SK-N-SH treated with all-trans-retinoic acid at 6 μM for 48 hours (cell line): ENCODE measurements around the gene TRIM22.
"Not testable (repeated sequence)": the region's sequence is repeated elsewhere in the genome, so short reads cannot be mapped to it uniquely, and the experiment has no call there.

Source experiments
- ATAC-seq: fragments of 200-7000 bp; cut with Tn5 transposase; 3 replicates; pipeline ENCODE4 v1.9.1; 2020; ENCODE audit warnings: mild to moderate bottlenecking, moderate library complexity
- ARNTL ChIP-seq: fragments of 450-650 bp; formaldehyde crosslinking; IDR thresholded peaks from 2 replicates; pipeline ENCODE4 v1.5.0; 2020; ENCODE audit warnings: low read depth, mild to moderate bottlenecking, moderate library complexity, borderline replicate concordance
- BACH2 ChIP-seq: fragments of 250-450 bp; sonication (Bioruptor Pico); IDR thresholded peaks from 2 replicates; pipeline ENCODE4 v1.9.0; 2021; ENCODE audit warnings: mild to moderate bottlenecking, borderline replicate concordance
- CREB5 ChIP-seq: fragments of 250-450 bp; sonication (Bioruptor Pico); IDR thresholded peaks from 2 replicates; pipeline ENCODE4 v1.5.1; 2020; ENCODE audit warnings: low read depth, mild to moderate bottlenecking, moderate library complexity
- CSDC2 ChIP-seq: fragments of 250-450 bp; sonication (Bioruptor Pico); IDR thresholded peaks from 2 replicates; pipeline ENCODE4 v1.5.0; 2020; ENCODE audit warnings: mild to moderate bottlenecking, moderate library complexity
- GLIS3 ChIP-seq: fragments of 250-450 bp; sonication (Bioruptor Pico); IDR thresholded peaks from 2 replicates; pipeline ENCODE4 v1.5.0; 2020; ENCODE audit warnings: mild to moderate bottlenecking, moderate library complexity
- OSR1 ChIP-seq: fragments of 250-450 bp; sonication (Bioruptor Pico); IDR thresholded peaks from 2 replicates; pipeline ENCODE4 v1.8.0; 2022; ENCODE audit warnings: moderate library complexity, mild to moderate bottlenecking, inconsistent platforms
- PATZ1 ChIP-seq: fragments of 250-450 bp; sonication (Bioruptor Pico); IDR thresholded peaks from 2 replicates; pipeline ENCODE4 v1.8.0; 2020; ENCODE audit warnings: mild to moderate bottlenecking, moderate library complexity, borderline replicate concordance
- POU6F1 ChIP-seq: fragments of 250-450 bp; sonication (Bioruptor Pico); IDR thresholded peaks from 2 replicates; pipeline ENCODE4 v1.8.0; 2021; ENCODE audit warnings: low read depth, mild to moderate bottlenecking, moderate library complexity, borderline replicate concordance
- PPARA ChIP-seq: fragments of 250-450 bp; sonication (Bioruptor Pico); IDR thresholded peaks from 2 replicates; pipeline ENCODE4 v1.5.0; 2020; ENCODE audit warnings: mild to moderate bottlenecking, borderline replicate concordance
- RARB ChIP-seq: fragments of 250-450 bp; sonication (Bioruptor Pico); IDR thresholded peaks from 2 replicates; pipeline ENCODE4 v1.8.0; 2021; ENCODE audit warnings: mild to moderate bottlenecking, moderate library complexity
- TCF4 ChIP-seq: fragments of 250-450 bp; sonication (Bioruptor Pico); IDR thresholded peaks from 2 replicates; pipeline ENCODE4 v1.8.0; 2021; ENCODE audit warnings: mild to moderate bottlenecking, moderate library complexity, borderline replicate concordance
- ZC3H10 ChIP-seq: fragments of 250-450 bp; sonication (Bioruptor Pico); IDR thresholded peaks from 2 replicates; pipeline ENCODE4 v1.5.1; 2021; ENCODE audit warnings: mild to moderate bottlenecking, moderate library complexity
- ZFP3 ChIP-seq: fragments of 250-450 bp; sonication (Bioruptor Pico); IDR thresholded peaks from 2 replicates; pipeline ENCODE4 v1.5.0; 2020; ENCODE audit warnings: mild to moderate bottlenecking, moderate library complexity
- ZNF70 ChIP-seq: fragments of 450-650 bp; formaldehyde crosslinking; IDR thresholded peaks from 2 replicates; pipeline ENCODE4 v1.5.0; 2020; ENCODE audit warnings: mild to moderate bottlenecking, moderate library complexity
- ZNF8 ChIP-seq: fragments of 450-650 bp; formaldehyde crosslinking; IDR thresholded peaks from 2 replicates; pipeline ENCODE4 v1.5.0; 2020; ENCODE audit warnings: mild to moderate bottlenecking, moderate library complexity
- TF ChIP-seq, protein P1 (sequence below): fragments of 250-450 bp; sonication (Bioruptor Pico); IDR thresholded peaks from 2 replicates; pipeline ENCODE4 v1.5.0; 2020; ENCODE audit warnings: mild to moderate bottlenecking, moderate library complexity
- TF ChIP-seq, protein P2 (sequence below): fragments of 250-450 bp; sonication (Bioruptor Pico); IDR thresholded peaks from 2 replicates; pipeline ENCODE4 v1.5.1; 2021; ENCODE audit warnings: mild to moderate bottlenecking, moderate library complexity

Gene TRIM22

GRCh38 chr11:5679811-5680210 is 9.8 kb upstream of the TRIM22 start:
- TF ChIP-seq PATZ1 (CRISPR knock-in tag), result no peak
- TF ChIP-seq, all 23 proteins: peak for 0
- ATAC-seq, result peak; percentile 9

GRCh38 chr11:5682890-5683441 is 6.6 kb upstream of the TRIM22 start:
- ATAC-seq, result not testable (repeated sequence)

DNA sequence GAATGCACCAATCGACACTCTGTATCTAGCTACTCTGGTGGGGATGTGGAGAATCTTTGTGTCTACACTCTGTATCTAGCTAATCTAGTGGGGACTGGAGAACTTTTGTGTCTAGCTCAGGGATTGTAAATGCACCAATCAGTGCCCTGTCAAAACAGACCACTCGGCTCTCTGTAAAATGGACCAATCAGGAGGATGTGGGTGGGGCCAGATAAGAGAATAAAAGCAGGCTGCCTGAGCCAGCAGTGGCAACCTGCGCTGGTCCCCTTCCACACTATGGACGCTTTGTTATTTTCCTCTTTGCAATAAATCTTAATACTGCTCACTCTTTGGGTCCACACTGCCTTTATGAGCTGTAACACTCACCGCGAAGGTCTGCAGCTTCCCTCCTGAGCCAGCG is 6.0 kb upstream of the TRIM22 start:
- not testable (repeated sequence) for ATAC-seq

GRCh38 chr11:5684036-5684645 is 5.4 kb upstream of the TRIM22 start:
- ATAC-seq, result peak; percentile 4
- no peak for TF ChIP-seq ZNF8
- no peak for TF ChIP-seq RARB (CRISPR knock-in tag)
- no peak for TF ChIP-seq ZNF70 (CRISPR knock-in tag)
- TF ChIP-seq OSR1, result no peak
- TF ChIP-seq, protein P1, sequence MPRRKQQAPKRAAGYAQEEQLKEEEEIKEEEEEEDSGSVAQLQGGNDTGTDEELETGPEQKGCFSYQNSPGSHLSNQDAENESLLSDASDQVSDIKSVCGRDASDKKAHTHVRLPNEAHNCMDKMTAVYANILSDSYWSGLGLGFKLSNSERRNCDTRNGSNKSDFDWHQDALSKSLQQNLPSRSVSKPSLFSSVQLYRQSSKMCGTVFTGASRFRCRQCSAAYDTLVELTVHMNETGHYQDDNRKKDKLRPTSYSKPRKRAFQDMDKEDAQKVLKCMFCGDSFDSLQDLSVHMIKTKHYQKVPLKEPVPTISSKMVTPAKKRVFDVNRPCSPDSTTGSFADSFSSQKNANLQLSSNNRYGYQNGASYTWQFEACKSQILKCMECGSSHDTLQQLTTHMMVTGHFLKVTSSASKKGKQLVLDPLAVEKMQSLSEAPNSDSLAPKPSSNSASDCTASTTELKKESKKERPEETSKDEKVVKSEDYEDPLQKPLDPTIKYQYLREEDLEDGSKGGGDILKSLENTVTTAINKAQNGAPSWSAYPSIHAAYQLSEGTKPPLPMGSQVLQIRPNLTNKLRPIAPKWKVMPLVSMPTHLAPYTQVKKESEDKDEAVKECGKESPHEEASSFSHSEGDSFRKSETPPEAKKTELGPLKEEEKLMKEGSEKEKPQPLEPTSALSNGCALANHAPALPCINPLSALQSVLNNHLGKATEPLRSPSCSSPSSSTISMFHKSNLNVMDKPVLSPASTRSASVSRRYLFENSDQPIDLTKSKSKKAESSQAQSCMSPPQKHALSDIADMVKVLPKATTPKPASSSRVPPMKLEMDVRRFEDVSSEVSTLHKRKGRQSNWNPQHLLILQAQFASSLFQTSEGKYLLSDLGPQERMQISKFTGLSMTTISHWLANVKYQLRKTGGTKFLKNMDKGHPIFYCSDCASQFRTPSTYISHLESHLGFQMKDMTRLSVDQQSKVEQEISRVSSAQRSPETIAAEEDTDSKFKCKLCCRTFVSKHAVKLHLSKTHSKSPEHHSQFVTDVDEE (CRISPR knock-in tag), result no peak
- TF ChIP-seq GLIS3, result no peak

GRCh38 chr11:5684646-5685362 is 4.8 kb upstream of the TRIM22 start, which contains the start of gene TRIM5:
TSS of gene TRIM5 (minus strand) at chr11:5685074. CDS start at chr11:5680177, 4,897 bp downstream.
- peak; percentile 93 for ATAC-seq
- TF ChIP-seq ZC3H10, result no peak
- TF ChIP-seq CSDC2 (CRISPR knock-in tag), result no peak
- TF ChIP-seq ZFP3 (CRISPR knock-in tag), result no peak
- TF ChIP-seq ARNTL (CRISPR knock-in tag), result no peak
- TF ChIP-seq TCF4 (CRISPR knock-in tag), result no peak
- TF ChIP-seq ZNF8, result no peak
- no peak for TF ChIP-seq CREB5 (CRISPR knock-in tag)
- TF ChIP-seq PPARA (CRISPR knock-in tag), result no peak
- TF ChIP-seq POU6F1 (CRISPR knock-in tag), result no peak
- TF ChIP-seq BACH2 (CRISPR knock-in tag), result no peak
- TF ChIP-seq, protein P2, sequence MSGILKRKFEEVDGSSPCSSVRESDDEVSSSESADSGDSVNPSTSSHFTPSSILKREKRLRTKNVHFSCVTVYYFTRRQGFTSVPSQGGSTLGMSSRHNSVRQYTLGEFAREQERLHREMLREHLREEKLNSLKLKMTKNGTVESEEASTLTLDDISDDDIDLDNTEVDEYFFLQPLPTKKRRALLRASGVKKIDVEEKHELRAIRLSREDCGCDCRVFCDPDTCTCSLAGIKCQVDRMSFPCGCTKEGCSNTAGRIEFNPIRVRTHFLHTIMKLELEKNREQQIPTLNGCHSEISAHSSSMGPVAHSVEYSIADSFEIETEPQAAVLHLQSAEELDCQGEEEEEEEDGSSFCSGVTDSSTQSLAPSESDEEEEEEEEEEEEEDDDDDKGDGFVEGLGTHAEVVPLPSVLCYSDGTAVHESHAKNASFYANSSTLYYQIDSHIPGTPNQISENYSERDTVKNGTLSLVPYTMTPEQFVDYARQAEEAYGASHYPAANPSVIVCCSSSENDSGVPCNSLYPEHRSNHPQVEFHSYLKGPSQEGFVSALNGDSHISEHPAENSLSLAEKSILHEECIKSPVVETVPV (CRISPR knock-in tag), result no peak
